ENCODE data around the gene SLC6A14. TPM values are rescaled to one million over a fixed set of nuclear protein-coding genes. Genes with fewer than 3 reads are reported as not detected.

The SLC6A14 gene
- total RNA-seq: not detected

- Histone ChIP-seq H3K9me3 (ENCODE audit: low read depth, low read length) (no peaks in the 10 kb centered on the region), H3K4me3 (ENCODE audit: low read length) (no peak within 1 kb of the TSS), H3K27me3 (ENCODE audit: insufficient read depth, low read length) (no peaks in the 10 kb centered on the region), H3K4me1 (ENCODE audit: insufficient read depth, low read length) (no peaks in the 10 kb centered on the region)
These were observed at the start of gene SLC6A14 for GRCh38 chrX:116436358-116436816. Gene SLC6A14 (plus strand): TSS chrX:116436606. CDS start chrX:116436710, 104 bp downstream.

- no peaks in the 10 kb centered on the region for H3K4me1 ChIP-seq (ENCODE audit: insufficient read depth, low read length)
These were observed 40.7 kb upstream of the SLC6A14 start for GRCh38 chrX:116395752-116396151.

GRCh38 chrX:116399681-116400080 is 36.7 kb upstream of the SLC6A14 start:
- Histone ChIP-seq H3K9me3 (ENCODE audit: low read depth, low read length) (no peaks in the 10 kb centered on the region), H3K4me3 (ENCODE audit: low read length) (no peak overlapping the region), H3K27me3 (ENCODE audit: insufficient read depth, low read length) (no peaks in the 10 kb centered on the region), H3K4me1 (ENCODE audit: insufficient read depth, low read length) (no peaks in the 10 kb centered on the region)

More at GRCh38 chrX:116395752-116396151, 40.7 kb upstream of the SLC6A14 start:
- no peaks in the 10 kb centered on the region for H3K9me3 ChIP-seq (ENCODE audit: low read depth, low read length)
- no peak overlapping the region for H3K4me3 ChIP-seq (ENCODE audit: low read length)
- no peaks in the 10 kb centered on the region for H3K27me3 ChIP-seq (ENCODE audit: insufficient read depth, low read length)

GRCh38 chrX:116409219-116409618 is 27.2 kb upstream of the SLC6A14 start:
- Histone ChIP-seq H3K9me3 (ENCODE audit: low read depth, low read length) (no peaks in the 10 kb centered on the region), H3K4me1 (ENCODE audit: insufficient read depth, low read length) (no peaks in the 10 kb centered on the region), H3K27me3 (ENCODE audit: insufficient read depth, low read length) (no peaks in the 10 kb centered on the region), H3K4me3 (ENCODE audit: low read length) (no peak overlapping the region)

- H3K4me3 ChIP-seq (ENCODE audit: low read length): no peak overlapping the region
- no peaks in the 10 kb centered on the region for H3K27me3 ChIP-seq (ENCODE audit: insufficient read depth, low read length)
- no peaks in the 10 kb centered on the region for H3K4me1 ChIP-seq (ENCODE audit: insufficient read depth, low read length)
- H3K9me3 ChIP-seq (ENCODE audit: low read depth, low read length): no peaks in the 10 kb centered on the region
These were observed 23.1 kb upstream of the SLC6A14 start for GRCh38 chrX:116413273-116413672.

- Histone ChIP-seq H3K4me3 (ENCODE audit: low read length) (no peak overlapping the region), H3K4me1 (ENCODE audit: insufficient read depth, low read length) (no peaks in the 10 kb centered on the region), H3K27me3 (ENCODE audit: insufficient read depth, low read length) (no peaks in the 10 kb centered on the region), H3K9me3 (ENCODE audit: low read depth, low read length) (no peaks in the 10 kb centered on the region)
These were observed 19.2 kb upstream of the SLC6A14 start for GRCh38 chrX:116417214-116417613.

GRCh38 chrX:116417968-116418367 is 18.4 kb upstream of the SLC6A14 start:
- Histone ChIP-seq H3K27me3 (ENCODE audit: insufficient read depth, low read length) (no peaks in the 10 kb centered on the region), H3K4me1 (ENCODE audit: insufficient read depth, low read length) (no peaks in the 10 kb centered on the region), H3K4me3 (ENCODE audit: low read length) (no peak overlapping the region), H3K9me3 (ENCODE audit: low read depth, low read length) (no peaks in the 10 kb centered on the region)

GRCh38 chrX:116427978-116428377 is 8.4 kb upstream of the SLC6A14 start:
- no peaks in the 10 kb centered on the region for H3K9me3 ChIP-seq (ENCODE audit: low read depth, low read length)
- no peak overlapping the region for H3K4me3 ChIP-seq (ENCODE audit: low read length)
- H3K27me3 ChIP-seq (ENCODE audit: insufficient read depth, low read length): no peaks in the 10 kb centered on the region
- H3K4me1 ChIP-seq (ENCODE audit: insufficient read depth, low read length): no peaks in the 10 kb centered on the region

- no peaks in the 10 kb centered on the region for H3K4me1 ChIP-seq (ENCODE audit: insufficient read depth, low read length)
- no peaks in the 10 kb centered on the region for H3K9me3 ChIP-seq (ENCODE audit: low read depth, low read length)
- no peak overlapping the region for H3K4me3 ChIP-seq (ENCODE audit: low read length)
- no peaks in the 10 kb centered on the region for H3K27me3 ChIP-seq (ENCODE audit: insufficient read depth, low read length)
These were observed 809 bp upstream of the SLC6A14 start for GRCh38 chrX:116435597-116435996.

- Histone ChIP-seq H3K4me1 (ENCODE audit: insufficient read depth, low read length) (no peaks in the 10 kb centered on the region), H3K9me3 (ENCODE audit: low read depth, low read length) (no peaks in the 10 kb centered on the region), H3K27me3 (ENCODE audit: insufficient read depth, low read length) (no peaks in the 10 kb centered on the region), H3K4me3 (ENCODE audit: low read length) (no peak overlapping the region)
These were observed 12.8 kb downstream of the SLC6A14 start for GRCh38 chrX:116449156-116449555.

GRCh38 chrX:116462822-116463221 is 26.4 kb downstream of the SLC6A14 start, which contains the start of gene CT83:
Gene CT83 (minus strand): TSS chrX:116462976. CDS start chrX:116462856, 120 bp downstream.
- Histone ChIP-seq H3K4me3 (ENCODE audit: low read length) (no peak within 1 kb of the TSS), H3K9me3 (ENCODE audit: low read depth, low read length) (no peaks in the 10 kb centered on the region), H3K27me3 (ENCODE audit: insufficient read depth, low read length) (no peaks in the 10 kb centered on the region), H3K4me1 (ENCODE audit: insufficient read depth, low read length) (no peaks in the 10 kb centered on the region)

- H3K9me3 ChIP-seq (ENCODE audit: low read depth, low read length): no peaks in the 10 kb centered on the region
- H3K4me3 ChIP-seq (ENCODE audit: low read length): no peak overlapping the region
- no peaks in the 10 kb centered on the region for H3K27me3 ChIP-seq (ENCODE audit: insufficient read depth, low read length)
- no peaks in the 10 kb centered on the region for H3K4me1 ChIP-seq (ENCODE audit: insufficient read depth, low read length)
These were observed 43.7 kb downstream of the SLC6A14 start for GRCh38 chrX:116480059-116480458.

GRCh38 chrX:116490104-116490503 is 53.7 kb downstream of the SLC6A14 start:
- H3K4me3 ChIP-seq (ENCODE audit: low read length): no peak overlapping the region
- no peaks in the 10 kb centered on the region for H3K27me3 ChIP-seq (ENCODE audit: insufficient read depth, low read length)
- H3K4me1 ChIP-seq (ENCODE audit: insufficient read depth, low read length): no peaks in the 10 kb centered on the region
- H3K9me3 ChIP-seq (ENCODE audit: low read depth, low read length): no peaks in the 10 kb centered on the region

GRCh38 chrX:116493271-116493670 is 56.9 kb downstream of the SLC6A14 start:
- no peak overlapping the region for H3K4me3 ChIP-seq (ENCODE audit: low read length)
- no peaks in the 10 kb centered on the region for H3K4me1 ChIP-seq (ENCODE audit: insufficient read depth, low read length)
- H3K9me3 ChIP-seq (ENCODE audit: low read depth, low read length): no peaks in the 10 kb centered on the region
- H3K27me3 ChIP-seq (ENCODE audit: insufficient read depth, low read length): no peaks in the 10 kb centered on the region

GRCh38 chrX:116499780-116500179 is 63.4 kb downstream of the SLC6A14 start:
- Histone ChIP-seq H3K4me3 (ENCODE audit: low read length) (no peak overlapping the region), H3K4me1 (ENCODE audit: insufficient read depth, low read length) (no peaks in the 10 kb centered on the region), H3K9me3 (ENCODE audit: low read depth, low read length) (no peaks in the 10 kb centered on the region), H3K27me3 (ENCODE audit: insufficient read depth, low read length) (no peaks in the 10 kb centered on the region)

Data from mononuclear cell (primary cell).